OCI-LY3 (cell line): ENCODE results near the gene DNAJB11.

Experiments
- CTCF ChIP-seq: fragments of 200-600, 300-600 bp; sonication (generic); IDR thresholded peaks from 2 replicates; pipeline ENCODE4 v1.5.1; 2014; ENCODE audit warnings: antibody characterized with exemption, low read length, low read depth
- EZH2phosphoT487 ChIP-seq: fragments of 200-600 bp; shearing (Covaris generic); IDR thresholded peaks from 2 replicates; pipeline ENCODE4 v1.6.1; 2018; ENCODE audit warnings: antibody characterized with exemption, mixed run types, low read depth

- TF ChIP-seq CTCF, result no peak
- TF ChIP-seq EZH2phosphoT487, result no peak
Measured at GRCh38 chr3:186582541-186582940, 12.0 kb downstream of the DNAJB11 start.
